Measurements from ENCODE around the gene ZRANB2.
A peak's percentile ranks its signal among the peaks of the same experiment; 100 is the strongest.

The ZRANB2 gene

GRCh38 chr1:71080739-71081696 lies at the start of gene ZRANB2:
Gene ZRANB2 (minus strand): TSS chr1:71081035. CDS start chr1:71080995, 40 bp downstream.
- peak; percentile 91 for DNase-seq

- DNase-seq: no peak
These were observed 47.2 kb upstream of the ZRANB2 start for GRCh38 chr1:71128060-71128459.

- no peak for DNase-seq
These were observed 37.3 kb upstream of the ZRANB2 start for GRCh38 chr1:71118086-71118485.

- DNase-seq: no peak
These were observed 35.9 kb upstream of the ZRANB2 start for GRCh38 chr1:71116729-71117128.

GRCh38 chr1:71106658-71107322 lies 26.0 kb upstream of the ZRANB2 start:
- DNase-seq: no peak

- DNase-seq: no peak
These were observed 23.6 kb upstream of the ZRANB2 start for GRCh38 chr1:71104417-71104816.

GRCh38 chr1:71101839-71102376 lies 21.1 kb upstream of the ZRANB2 start:
- DNase-seq: no peak

- DNase-seq: no peak
These were observed 16.6 kb upstream of the ZRANB2 start for GRCh38 chr1:71097428-71097827.

- no peak for DNase-seq
These were observed 14.1 kb upstream of the ZRANB2 start for GRCh38 chr1:71094913-71095312.

- DNase-seq: no peak
These were observed 13.1 kb upstream of the ZRANB2 start for GRCh38 chr1:71093938-71094337.

- no peak for DNase-seq
These were observed 8.9 kb upstream of the ZRANB2 start for GRCh38 chr1:71089536-71090270.

GRCh38 chr1:71088645-71089287 lies 7.9 kb upstream of the ZRANB2 start:
- no peak for DNase-seq

GRCh38 chr1:71087713-71088112 lies 6.9 kb upstream of the ZRANB2 start:
- no peak for DNase-seq

- DNase-seq: no peak
These were observed 6.2 kb upstream of the ZRANB2 start for GRCh38 chr1:71087060-71087459.

- DNase-seq: no peak
These were observed 5.5 kb upstream of the ZRANB2 start for GRCh38 chr1:71086331-71086730.

GRCh38 chr1:71083271-71083670 lies 2.4 kb upstream of the ZRANB2 start:
- no peak for DNase-seq

- DNase-seq: peak; percentile 10
These were observed 854 bp upstream of the ZRANB2 start for GRCh38 chr1:71081697-71082080.

- peak; percentile 26 for DNase-seq
These were observed 551 bp downstream of the ZRANB2 start for GRCh38 chr1:71080230-71080738.

GRCh38 chr1:71074681-71075080 lies 6.2 kb downstream of the ZRANB2 start:
- no peak for DNase-seq

GRCh38 chr1:71072273-71072672 lies 8.6 kb downstream of the ZRANB2 start:
- no peak for DNase-seq

- no peak for DNase-seq
These were observed 9.1 kb downstream of the ZRANB2 start for GRCh38 chr1:71071720-71072119.

Data from activated naive CD4-positive, alpha-beta T cell treated with anti-CD3 and anti-CD28 coated beads, Interleukin-2, amount 50 U/mL, for 16 hours (primary cell).